HCT116 (cell line): ENCODE data around the gene UBAC2. TPM values are rescaled to one million over a fixed set of nuclear protein-coding genes. Genes with fewer than 3 reads are reported as not detected.

Experiments used
- ATAC-seq: fragments of 200-7000 bp; cut with Tn5 transposase; 2 replicates; pipeline ENCODE4 v1.9.1; 2020; ENCODE audit warnings: mild to moderate bottlenecking, moderate library complexity
- BruUV-seq: library from RNA; stranded (reverse); fragments of 400-500 nt; replicated peaks from 2 replicates; lab custom pipeline; 2021; lab: Mats Ljungman, UMichigan
- CTCF ChIA-PET: fragments of 300-600 bp; sonication (Branson Sonifier 250); formaldehyde crosslinking; loops from one replicate; lab custom pipeline; 2021; ENCODE audit warnings: antibody characterized with exemption; lab: Charles Lee
- POLR2A ChIA-PET: fragments of 300-600, 350-600 bp; sonication (Branson Sonifier 250); formaldehyde crosslinking; loops from one replicate; lab custom pipeline; 2021; ENCODE audit warnings: antibody characterized with exemption; lab: Charles Lee
- RAD21 ChIA-PET, 2 experiments: fragments of 300-600 bp; sonication (Branson Sonifier 250); formaldehyde crosslinking; loops; one replicate each; lab custom pipeline; 2023; ENCODE audit warnings: low total read pairs in 2 of 2; ENCODE audit not compliant: uncharacterized antibody in 2 of 2, unreplicated experiment in 2 of 2, low non-redundant PET in 1 of 2; lab: Charles Lee
- DNase-seq: peaks from one replicate; pipeline ENCODE4 v3.0.0-alpha.2; 2010; ENCODE audit warnings: low read depth, low spot score
- H2AFZ ChIP-seq: fragments of 200-600 bp; shearing (Covaris generic), sonication (generic); 2 replicates; pipeline ENCODE4 v1.6.1; 2017; ENCODE audit warnings: low read depth, mixed run types, mixed read lengths, antibody characterized with exemption, low read length; ENCODE audit not compliant: poor library complexity, severe bottlenecking
- H3K27ac ChIP-seq: 2 replicates; pipeline ENCODE4 v1.5.1; 2012; ENCODE audit warnings: low read depth, low read length
- H3K27me3 ChIP-seq: fragments of 200-600 bp; sonication (generic); 2 replicates; pipeline ENCODE4 v1.6.1; 2016; ENCODE audit warnings: mixed run types, low read length, mixed read lengths; ENCODE audit not compliant: insufficient read depth
- H3K36me3 ChIP-seq, 2 experiments: fragments of 200-500 bp in 1 of 2; fragments of 200-600 bp in 1 of 2; sonication (Bioruptor generic) in 1 of 2; sonication (generic) in 1 of 2; 2 replicates each; pipeline versions ENCODE4 v1.5.1 to v1.6.1; 2014 to 2016; ENCODE audit warnings: low read length in 2 of 2, inconsistent platforms in 1 of 2, mixed read lengths in 1 of 2, mixed run types in 1 of 2; ENCODE audit not compliant: insufficient read depth in 2 of 2, control insufficient read depth in 1 of 2
- H3K4me1 ChIP-seq, 2 experiments: fragments of 200-600 bp in 1 of 2; sonication (generic) in 1 of 2; 2 replicates each; pipeline versions ENCODE4 v1.5.1 to v1.6.1; 2012 to 2017; ENCODE audit warnings: low read length in 2 of 2, inconsistent platforms in 1 of 2, mild to moderate bottlenecking in 1 of 2, mixed read lengths in 1 of 2, mixed run types in 1 of 2, moderate library complexity in 1 of 2; ENCODE audit not compliant: insufficient read depth in 2 of 2, control insufficient read depth in 1 of 2
- H3K4me2 ChIP-seq: fragments of 200-600 bp; sonication (generic); 2 replicates; pipeline ENCODE4 v1.6.1; 2017; ENCODE audit warnings: mixed run types, low read length, mixed read lengths
- H3K4me3 ChIP-seq, 2 experiments: fragments of 200-600 bp in 1 of 2; sonication (generic) in 1 of 2; replicated peaks in 1 of 2; 2 replicates each; pipeline ENCODE4 v1.5.1; 2011 to 2016; ENCODE audit warnings: low read length in 2 of 2, control low read depth in 1 of 2, low read depth in 1 of 2, mild to moderate bottlenecking in 1 of 2, mixed read lengths in 1 of 2, mixed run types in 1 of 2
- H3K79me2 ChIP-seq: fragments of 200-600 bp; sonication (generic); 2 replicates; pipeline ENCODE4 v1.6.1; 2017; ENCODE audit warnings: mild to moderate bottlenecking, mixed run types, low read length, moderate library complexity, mixed read lengths; ENCODE audit not compliant: insufficient read depth
- H3K9ac ChIP-seq: fragments of 200-600 bp; sonication (generic); 2 replicates; pipeline ENCODE4 v1.6.1; 2016; ENCODE audit warnings: low read length, mixed read lengths
- H3K9me2 ChIP-seq: fragments of 200-600 bp; sonication (generic), shearing (Covaris generic); 2 replicates; pipeline ENCODE4 v1.6.1; 2017; ENCODE audit warnings: mixed run types, mild to moderate bottlenecking, moderate library complexity; ENCODE audit not compliant: insufficient read depth
- H3K9me3 ChIP-seq, 2 experiments: fragments of 200-500 bp in 1 of 2; fragments of 200-600 bp in 1 of 2; sonication (Bioruptor generic) in 1 of 2; sonication (generic) in 1 of 2; 2 replicates each; pipeline ENCODE4 v1.6.1; 2014 to 2017; ENCODE audit warnings: low read length in 2 of 2, mixed read lengths in 2 of 2, inconsistent platforms in 1 of 2, low read depth in 1 of 2, mild to moderate bottlenecking in 1 of 2, mixed run types in 1 of 2, moderate library complexity in 1 of 2; ENCODE audit not compliant: control insufficient read depth in 1 of 2, insufficient read depth in 1 of 2
- H4K20me1 ChIP-seq: fragments of 200-600 bp; sonication (generic), shearing (Covaris generic); 2 replicates; pipeline ENCODE4 v1.6.1; 2017; ENCODE audit warnings: mixed run types, mild to moderate bottlenecking, moderate library complexity; ENCODE audit not compliant: insufficient read depth
- CEBPB ChIP-seq: IDR thresholded peaks from 2 replicates; pipeline ENCODE4 v1.6.1; 2012; ENCODE audit warnings: low read depth
- ELF1 ChIP-seq: IDR thresholded peaks from 2 replicates; pipeline ENCODE4 v1.6.1; 2012; ENCODE audit warnings: low read depth, borderline replicate concordance
- EZH2 ChIP-seq: fragments of 200-600 bp; sonication (generic); IDR thresholded peaks from 2 replicates; pipeline ENCODE4 v1.6.1; 2017; ENCODE audit warnings: antibody characterized with exemption, mixed run types
- EZH2phosphoT487 ChIP-seq: fragments of 200-600 bp; IDR thresholded peaks from 2 replicates; pipeline ENCODE4 v1.6.1; 2018; ENCODE audit warnings: antibody characterized with exemption, borderline replicate concordance
- JUND ChIP-seq: IDR thresholded peaks from 2 replicates; pipeline ENCODE4 v1.6.1; 2012
- MAX ChIP-seq: IDR thresholded peaks from 2 replicates; pipeline ENCODE4 v1.6.1; 2012
- POLR2A ChIP-seq: IDR thresholded peaks from 2 replicates; pipeline ENCODE4 v1.7.0; 2011; ENCODE audit warnings: borderline replicate concordance; ENCODE audit not compliant: insufficient read depth, insufficient read length; ENCODE audit errors: extremely low read depth
- POLR2AphosphoS5 ChIP-seq: IDR thresholded peaks from 2 replicates; pipeline ENCODE4 v1.6.1; 2011; ENCODE audit warnings: mild to moderate bottlenecking, low read depth, low read length, moderate library complexity
- REST ChIP-seq: IDR thresholded peaks from 2 replicates; pipeline ENCODE4 v1.6.1; 2012; ENCODE audit warnings: low read depth
- SIN3A ChIP-seq: IDR thresholded peaks from 2 replicates; pipeline ENCODE4 v1.6.1; 2012; ENCODE audit warnings: low read depth
- SP1 ChIP-seq: IDR thresholded peaks from 2 replicates; pipeline ENCODE4 v1.6.1; 2012; ENCODE audit warnings: low read depth
- SRF ChIP-seq: IDR thresholded peaks from 2 replicates; pipeline ENCODE4 v1.6.1; 2012; ENCODE audit warnings: low read depth
- TCF7L2 ChIP-seq: IDR thresholded peaks from 2 replicates; pipeline ENCODE4 v1.7.0; 2011; ENCODE audit warnings: borderline replicate concordance, inconsistent platforms; ENCODE audit not compliant: insufficient read depth, insufficient read length; ENCODE audit errors: extremely low read depth
- ZFX ChIP-seq: fragments of 450-650 bp; IDR thresholded peaks from 2 replicates; pipeline ENCODE4 v1.6.1; 2017
- ZNF274 ChIP-seq: fragments of 200-500 bp; sonication (Bioruptor generic); IDR thresholded peaks from 2 replicates; pipeline ENCODE4 v1.6.1; 2014; ENCODE audit warnings: mild to moderate bottlenecking, low read depth, low read length, inconsistent platforms
- intact Hi-C: fragments of 100-400 bp; cut with micrococcal nuclease; formaldehyde crosslinking; loops from 2 replicates; pipeline ENCODE4 v1.10.0; 2022
- total RNA-seq: library from RNA; stranded (reverse); gene quantifications from one replicate; pipeline ENCODE4 v1.2.1, GENCODE V29; 2021; ENCODE audit not compliant: unreplicated experiment
- TF ChIP-seq, protein P1 (sequence below), 3 experiments: fragments of 200-600 bp in 1 of 3; sonication (generic) in 1 of 3; IDR thresholded peaks in 2 of 3; conservative IDR thresholded peaks in 1 of 3; 2 replicates each; pipeline ENCODE4 v1.5.1; 2012 to 2017; ENCODE audit warnings: low read depth in 2 of 3, low read length in 2 of 3, antibody characterized with exemption in 1 of 3, borderline replicate concordance in 1 of 3, control low read depth in 1 of 3, mild to moderate bottlenecking in 1 of 3, mixed read lengths in 1 of 3, mixed run types in 1 of 3, moderate library complexity in 1 of 3; ENCODE audit not compliant: insufficient read depth in 1 of 3

UBAC2 gene
- total RNA-seq, 1 experiment from 2014 or later: 67.4 TPM

GRCh38 chr13:99357941-99358340 lies 157.3 kb downstream of the UBAC2 start:
- intact Hi-C loops: no loop called here
- Histone ChIP-seq H3K4me1 (no peaks in the 10 kb centered on the region), H3K9me2 (no peaks in the 10 kb centered on the region), H2AFZ (no peak overlapping the region), H3K36me3 (peaks cover 4 to 15% of the 10 kb centered on the region in 2 experiments; a peak in 2 of 4 replicates), H3K4me2 (no peak overlapping the region), H3K79me2 (no peaks in the 10 kb centered on the region), H3K27ac (no peak overlapping the region), H3K9ac (no peak overlapping the region), H3K9me3 (no peaks in the 10 kb centered on the region), H3K27me3 (no peaks in the 10 kb centered on the region), H4K20me1 (no peaks in the 10 kb centered on the region), H3K4me3 (no peak overlapping the region)
- no peak for ATAC-seq
- ChIA-PET RAD21 (no interaction called here), POLR2A (no interaction called here), CTCF (no interaction called here)
- DNase-seq: no peak
- TF ChIP-seq SP1 (no peak), POLR2AphosphoS5 (no peak), MAX (no peak), TCF7L2 (no peak)
- TF ChIP-seq, all 23 proteins: peak for 0
- BruUV-seq: no TSS peak

DNA sequence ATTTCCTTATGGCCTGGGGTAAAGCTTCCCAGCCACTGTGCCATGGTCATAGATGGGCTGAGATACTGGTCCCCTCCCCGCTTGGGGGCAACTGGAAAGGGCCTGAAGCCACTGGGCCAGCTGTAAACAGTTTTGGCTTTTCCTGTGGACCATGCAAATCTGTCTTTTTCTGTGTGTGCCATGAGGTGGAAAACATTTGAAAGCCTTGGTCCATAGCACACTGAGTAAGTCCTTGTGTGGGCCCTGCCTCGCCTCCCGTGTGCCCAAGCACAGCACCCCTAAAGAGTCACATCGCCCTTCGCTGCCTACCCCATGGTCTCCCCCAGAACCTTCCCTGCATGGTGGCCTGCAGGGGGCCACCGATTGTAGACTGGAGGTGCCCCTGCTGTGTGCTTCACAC lies 158.9 kb downstream of the UBAC2 start:
- ChIA-PET RAD21 (no interaction called here), CTCF (no interaction called here), POLR2A (no interaction called here)
- no peaks in the 10 kb centered on the region for H3K4me1 ChIP-seq
- H2AFZ ChIP-seq: no peak overlapping the region
- DNase-seq: no peak
- intact Hi-C loops: no loop called here
- no TSS peak for BruUV-seq
- H4K20me1 ChIP-seq: 0 out of 2 replicates have a peak, but pooled peaks cover under 1% of the 10 kb centered on the region
- peaks cover 4 to 15% of the 10 kb centered on the region in 2 experiments; a peak in 2 of 4 replicates for H3K36me3 ChIP-seq
- no peak overlapping the region for H3K9ac ChIP-seq
- H3K9me3 ChIP-seq: no peaks in the 10 kb centered on the region
- no peak overlapping the region for H3K4me2 ChIP-seq
- no peak overlapping the region for H3K4me3 ChIP-seq
- no peaks in the 10 kb centered on the region for H3K9me2 ChIP-seq
- ATAC-seq: no peak
- no peak overlapping the region for H3K27ac ChIP-seq
- no peaks in the 10 kb centered on the region for H3K27me3 ChIP-seq
- no peaks in the 10 kb centered on the region for H3K79me2 ChIP-seq
- TF ChIP-seq ZFX (no peak), ELF1 (no peak), SRF (no peak), REST (no peak), EZH2phosphoT487 (no peak), TCF7L2 (no peak), EZH2 (no peak), JUND (no peak), ZNF274 (no peak), SIN3A (no peak), POLR2A (no peak), CEBPB (no peak)
- TF ChIP-seq, protein P1, sequence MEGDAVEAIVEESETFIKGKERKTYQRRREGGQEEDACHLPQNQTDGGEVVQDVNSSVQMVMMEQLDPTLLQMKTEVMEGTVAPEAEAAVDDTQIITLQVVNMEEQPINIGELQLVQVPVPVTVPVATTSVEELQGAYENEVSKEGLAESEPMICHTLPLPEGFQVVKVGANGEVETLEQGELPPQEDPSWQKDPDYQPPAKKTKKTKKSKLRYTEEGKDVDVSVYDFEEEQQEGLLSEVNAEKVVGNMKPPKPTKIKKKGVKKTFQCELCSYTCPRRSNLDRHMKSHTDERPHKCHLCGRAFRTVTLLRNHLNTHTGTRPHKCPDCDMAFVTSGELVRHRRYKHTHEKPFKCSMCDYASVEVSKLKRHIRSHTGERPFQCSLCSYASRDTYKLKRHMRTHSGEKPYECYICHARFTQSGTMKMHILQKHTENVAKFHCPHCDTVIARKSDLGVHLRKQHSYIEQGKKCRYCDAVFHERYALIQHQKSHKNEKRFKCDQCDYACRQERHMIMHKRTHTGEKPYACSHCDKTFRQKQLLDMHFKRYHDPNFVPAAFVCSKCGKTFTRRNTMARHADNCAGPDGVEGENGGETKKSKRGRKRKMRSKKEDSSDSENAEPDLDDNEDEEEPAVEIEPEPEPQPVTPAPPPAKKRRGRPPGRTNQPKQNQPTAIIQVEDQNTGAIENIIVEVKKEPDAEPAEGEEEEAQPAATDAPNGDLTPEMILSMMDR (IDR thresholded peaks at IDR 0.05 in 2 of 3, conservative IDR thresholded peaks at IDR 0.05 in 1 of 3; ENCODE audit: borderline replicate concordance in 1 of 3, insufficient read depth in 1 of 3, low read depth in 2 of 3, low read length in 2 of 3): no peak
